Measurements from ENCODE around the gene TWIST2.

The TWIST2 gene

DNA sequence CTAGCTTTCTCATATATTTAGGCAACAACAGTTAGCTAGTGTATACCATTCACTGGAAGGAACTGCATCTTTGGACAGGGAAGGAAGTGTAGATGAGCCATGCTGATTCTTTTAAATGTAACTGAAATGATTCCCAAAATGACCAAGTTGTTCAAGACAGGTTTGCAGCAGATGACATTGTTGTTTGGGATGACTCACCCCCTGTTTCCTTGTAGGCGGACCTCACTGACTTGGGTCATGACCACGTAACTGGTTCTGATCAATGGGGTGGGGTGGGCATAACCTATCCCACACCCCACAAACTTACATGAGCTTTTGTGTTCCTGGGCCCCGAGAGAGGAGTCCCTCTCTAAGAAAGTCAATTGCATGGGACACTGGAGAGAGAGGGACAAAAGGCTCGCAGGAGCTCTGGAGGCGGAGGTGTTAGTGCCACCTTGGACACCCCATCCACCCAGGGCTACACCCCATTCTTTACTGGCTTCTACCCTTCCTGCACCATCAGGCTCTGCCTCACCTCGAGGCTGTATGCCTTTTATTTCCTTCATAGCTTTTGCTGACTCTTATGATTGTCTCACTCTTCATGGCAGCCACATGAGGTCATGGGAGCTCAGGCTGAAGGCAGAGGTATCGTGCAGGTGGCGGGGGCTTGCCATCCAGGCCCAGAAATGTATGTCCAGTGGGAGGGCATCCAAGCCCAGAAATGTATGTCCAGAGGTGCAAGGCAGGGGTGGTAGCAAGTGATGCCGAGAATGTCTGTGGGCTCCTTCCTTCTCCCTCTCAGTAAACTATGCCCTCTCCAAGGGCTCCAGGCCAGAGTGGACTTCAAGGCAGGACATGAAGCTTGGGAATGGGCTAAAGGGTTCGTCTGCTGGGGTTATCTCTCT lies 108.0 kb downstream of the TWIST2 start:
- no peak for DNase-seq (ENCODE audit: low spot score)

DNA sequence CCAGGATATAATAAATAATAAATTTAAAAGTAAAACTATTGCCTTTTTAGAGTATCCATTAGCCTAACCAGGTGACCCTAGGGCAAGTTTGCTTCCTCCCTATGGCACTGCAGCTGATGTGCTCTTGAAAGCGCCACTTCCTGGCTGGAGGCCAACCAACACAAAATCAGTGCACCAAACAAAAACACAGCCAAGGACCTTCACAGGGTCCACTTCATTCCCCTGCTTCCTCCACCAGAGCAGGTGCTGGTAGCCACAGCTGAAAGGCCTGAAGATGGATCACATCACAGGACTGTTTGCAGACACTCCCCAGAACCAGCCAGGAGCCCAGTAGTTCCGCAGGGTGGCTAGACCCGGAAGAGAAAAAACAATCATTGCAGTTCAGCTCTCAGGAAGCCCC lies 108.8 kb downstream of the TWIST2 start:
- no peak for DNase-seq (ENCODE audit: low spot score)
